Measurements from ENCODE around the gene SLC39A3.

SLC39A3 gene

GRCh38 chr19:2747349-2747748, 7.5 kb upstream of the SLC39A3 start:
- no peak for DNase-seq (ENCODE audit: low read depth in 2 of 2)

- no peak for DNase-seq (ENCODE audit: low read depth in 2 of 2)
These were observed 4.3 kb upstream of the SLC39A3 start for GRCh38 chr19:2744113-2744512.

GRCh38 chr19:2743099-2743498, 3.3 kb upstream of the SLC39A3 start:
- no peak for DNase-seq (ENCODE audit: low read depth in 2 of 2)

GRCh38 chr19:2740314-2740656, 468 bp upstream of the SLC39A3 start:
- DNase-seq (ENCODE audit: low read depth in 2 of 2), result no peak

GRCh38 chr19:2736550-2737190, 3.1 kb downstream of the SLC39A3 start:
- no peak for DNase-seq (ENCODE audit: low read depth in 2 of 2)

GRCh38 chr19:2735374-2735773, 4.4 kb downstream of the SLC39A3 start:
- DNase-seq (ENCODE audit: low read depth in 2 of 2), result no peak

- no peak for DNase-seq (ENCODE audit: low read depth in 2 of 2)
These were observed 5.1 kb downstream of the SLC39A3 start for GRCh38 chr19:2734589-2735288.

GRCh38 chr19:2733930-2734588, 5.8 kb downstream of the SLC39A3 start:
- DNase-seq (ENCODE audit: low read depth in 2 of 2), result no peak

GRCh38 chr19:2732883-2733282, 6.9 kb downstream of the SLC39A3 start:
- no peak for DNase-seq (ENCODE audit: low read depth in 2 of 2)

GRCh38 chr19:2732157-2732725, 7.6 kb downstream of the SLC39A3 start:
- no peak for DNase-seq (ENCODE audit: low read depth in 2 of 2)

- DNase-seq (ENCODE audit: low read depth in 2 of 2), result no peak
These were observed 8.4 kb downstream of the SLC39A3 start for GRCh38 chr19:2731181-2731995.

- no peak for DNase-seq (ENCODE audit: low read depth in 2 of 2)
These were observed 9.6 kb downstream of the SLC39A3 start for GRCh38 chr19:2729943-2730818.

- no peak for DNase-seq (ENCODE audit: low read depth in 2 of 2)
These were observed 10.9 kb downstream of the SLC39A3 start for GRCh38 chr19:2728783-2729387.

GRCh38 chr19:2727640-2727944, 12.2 kb downstream of the SLC39A3 start:
- DNase-seq (ENCODE audit: low read depth in 2 of 2), result no peak

GRCh38 chr19:2726904-2727639, 12.7 kb downstream of the SLC39A3 start:
- DNase-seq (ENCODE audit: low read depth in 2 of 2), result no peak

- DNase-seq (ENCODE audit: low read depth in 2 of 2), result no peak
These were observed 13.5 kb downstream of the SLC39A3 start for GRCh38 chr19:2726160-2726855.

GRCh38 chr19:2724148-2724557, 15.7 kb downstream of the SLC39A3 start:
- DNase-seq (ENCODE audit: low read depth in 2 of 2), result no peak

GRCh38 chr19:2723747-2724146, 16.1 kb downstream of the SLC39A3 start:
- no peak for DNase-seq (ENCODE audit: low read depth in 2 of 2)

GRCh38 chr19:2723345-2723715, 16.5 kb downstream of the SLC39A3 start:
- no peak for DNase-seq (ENCODE audit: low read depth in 2 of 2)
